ENCODE measurements around the gene PDXK.
"Not testable (repeated sequence)": the region's sequence is repeated elsewhere in the genome, so short reads cannot be mapped to it uniquely, and the experiment has no call there.

Gene PDXK

DNA sequence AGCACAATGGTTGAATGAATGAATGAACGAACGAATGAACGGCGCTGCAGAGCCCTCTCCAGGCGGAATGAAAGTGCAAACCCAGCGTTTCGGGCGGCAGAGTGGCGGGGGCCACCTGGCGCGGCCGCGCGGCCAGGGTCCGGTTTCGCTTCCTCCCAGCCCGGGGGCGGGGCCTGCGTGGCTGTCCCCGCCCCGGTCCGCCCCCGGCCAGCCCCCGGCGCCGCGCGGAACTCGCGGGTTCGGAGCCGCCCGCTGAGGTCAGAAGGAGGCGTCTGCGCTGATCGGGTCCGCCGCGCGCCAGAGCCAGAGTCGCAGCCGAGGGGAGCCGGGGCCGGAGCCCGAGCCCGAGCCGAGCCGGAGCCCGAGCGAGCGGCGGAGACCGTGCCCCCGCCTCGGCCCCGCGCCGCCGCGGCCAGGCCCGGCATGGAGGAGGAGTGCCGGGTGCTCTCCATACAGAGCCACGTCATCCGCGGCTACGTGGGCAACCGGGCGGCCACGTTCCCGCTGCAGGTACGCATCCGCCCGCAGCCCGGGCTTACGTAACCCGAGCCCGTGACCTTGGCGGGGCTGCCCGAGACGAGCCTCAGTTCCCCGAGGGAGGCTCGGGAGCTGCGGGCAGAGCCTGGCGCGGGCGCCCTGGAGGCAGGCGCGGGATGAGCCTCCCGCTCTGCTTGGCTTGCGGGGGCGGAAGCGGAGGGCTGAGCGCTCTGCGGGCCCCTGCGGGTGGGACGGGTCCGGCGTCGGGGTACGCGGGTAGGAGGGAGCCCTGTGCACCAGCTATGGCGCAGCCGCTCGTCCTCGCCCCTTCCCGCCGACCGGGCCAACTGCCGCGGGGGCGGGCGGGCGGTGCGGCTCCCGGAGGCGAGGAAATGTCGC is at the start of gene PDXK:
Gene PDXK (plus strand): TSS at position 258 of the 876 bp plus-strand sequence. CDS start 166 bp downstream, at position 424.
- peak; percentile 65 for DNase-seq (ENCODE audit: low spot score)

DNA sequence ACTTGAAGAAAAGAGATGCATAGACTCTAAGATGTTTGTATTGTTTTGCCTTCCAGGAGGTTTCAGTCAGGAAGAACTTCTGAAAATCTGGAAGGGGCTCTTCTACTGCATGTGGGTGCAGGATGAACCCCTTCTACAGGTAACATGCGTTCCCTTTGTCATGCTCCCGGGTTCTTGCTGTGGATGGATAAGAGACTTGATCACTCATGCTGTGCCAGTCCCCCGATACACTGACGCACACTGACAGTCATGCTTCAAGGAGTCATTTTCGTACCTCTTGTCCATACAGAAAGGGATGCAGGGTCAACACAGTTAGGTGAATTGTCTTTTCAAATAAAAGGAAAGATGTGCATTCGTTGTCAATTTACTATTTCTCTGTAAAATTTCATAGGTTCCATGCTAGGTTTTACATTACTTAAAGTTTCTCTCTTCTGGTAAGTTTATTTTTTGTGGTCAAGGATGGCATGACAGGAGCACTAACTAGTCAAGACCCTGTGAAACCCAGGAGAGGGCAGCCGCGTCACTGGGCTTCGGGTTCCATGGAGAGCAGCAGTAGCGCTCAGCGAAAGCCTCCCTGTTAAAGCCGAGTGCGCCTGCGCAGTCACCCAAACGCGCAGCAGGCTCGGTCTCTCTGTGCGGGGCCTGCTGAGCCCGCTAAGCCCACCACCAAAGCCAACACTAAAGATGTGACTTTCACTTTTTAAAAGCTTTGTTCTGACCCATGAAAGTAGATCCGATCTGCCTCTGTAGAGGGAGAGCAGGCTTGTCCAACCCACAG is 48.9 kb upstream of the PDXK start:
- DNase-seq (ENCODE audit: low spot score) = no peak

DNA sequence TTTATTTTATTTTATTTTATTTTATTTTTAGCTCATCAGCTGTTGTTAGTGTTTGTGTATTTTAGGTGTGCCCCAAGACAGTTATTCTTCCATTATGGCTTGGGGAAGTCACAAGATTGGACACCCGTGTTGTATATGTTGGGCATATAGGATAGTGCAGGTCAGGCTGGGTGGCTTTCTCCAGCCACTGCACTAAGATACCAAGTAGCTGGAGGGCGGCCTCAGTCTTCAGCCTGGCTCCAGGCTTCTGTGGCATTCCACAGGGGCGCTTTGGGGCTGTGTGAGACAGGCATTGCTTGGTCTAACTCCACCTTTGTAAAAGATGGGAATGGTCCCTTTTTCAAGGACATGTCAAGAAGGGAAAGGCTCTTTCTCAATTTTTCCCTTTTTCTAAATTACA is 43.1 kb upstream of the PDXK start:
- DNase-seq (ENCODE audit: low spot score) = no peak

DNA sequence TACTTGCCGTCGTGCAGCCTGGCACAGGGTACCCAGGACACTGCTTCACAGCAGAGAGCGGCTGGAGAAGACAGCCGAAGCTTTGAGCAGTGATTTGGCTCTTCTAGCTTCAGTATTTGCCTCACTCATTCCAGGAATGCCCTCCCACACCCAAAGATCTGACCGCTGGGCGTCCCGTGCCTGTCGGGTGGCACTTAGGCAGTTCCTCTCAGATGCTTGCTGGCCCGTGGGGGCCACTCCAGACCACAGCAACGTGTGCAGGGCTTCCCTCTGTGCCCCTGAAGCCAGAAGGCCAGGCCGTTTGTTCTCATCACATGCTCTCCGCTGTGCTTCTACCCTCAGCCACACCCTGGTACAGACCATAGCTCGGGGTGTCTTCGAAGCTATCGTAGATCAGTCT is 42.5 kb upstream of the PDXK start:
- DNase-seq (ENCODE audit: low spot score) = no peak

DNA sequence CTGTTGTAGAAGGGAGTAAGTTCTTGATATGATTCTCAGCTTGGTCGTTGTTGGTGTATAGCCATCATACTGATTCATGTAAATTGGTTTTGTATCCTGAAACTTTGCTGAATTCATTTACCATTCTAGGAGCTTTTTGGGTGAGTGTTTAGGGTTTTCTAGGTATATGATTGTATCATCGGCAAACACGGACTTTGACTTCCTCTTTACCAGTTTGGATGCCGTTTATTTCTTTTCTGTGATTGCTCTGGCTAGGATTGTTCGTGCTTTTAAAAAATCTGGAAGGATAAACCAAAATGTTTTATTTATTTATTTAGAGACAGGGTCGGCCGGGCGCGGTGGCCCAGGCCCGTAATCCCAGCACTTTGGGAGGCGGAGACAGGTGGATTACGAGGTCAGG is 39.0 kb upstream of the PDXK start:
- no peak for DNase-seq (ENCODE audit: low spot score)

DNA sequence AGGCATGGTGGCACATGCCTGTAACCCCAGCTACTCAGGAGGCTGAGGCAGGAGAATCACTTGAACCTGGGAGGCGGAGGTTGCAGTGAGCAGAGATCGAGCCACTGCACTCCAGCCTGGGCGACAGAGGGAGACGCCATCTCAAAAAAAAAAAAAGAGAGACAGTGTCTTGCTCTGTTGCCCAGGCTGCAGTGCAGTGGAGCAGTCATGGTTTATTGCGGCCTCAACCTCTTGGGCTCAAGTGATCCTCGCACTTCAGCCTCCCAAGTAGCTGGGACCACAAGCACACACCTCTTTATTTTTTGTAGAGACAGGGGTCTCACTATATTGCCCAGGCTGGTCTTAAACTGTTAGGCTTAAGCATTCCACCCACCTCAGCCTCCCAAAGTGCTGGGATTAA is 38.5 kb upstream of the PDXK start:
- DNase-seq (ENCODE audit: low spot score) = not testable (repeated sequence)

DNA sequence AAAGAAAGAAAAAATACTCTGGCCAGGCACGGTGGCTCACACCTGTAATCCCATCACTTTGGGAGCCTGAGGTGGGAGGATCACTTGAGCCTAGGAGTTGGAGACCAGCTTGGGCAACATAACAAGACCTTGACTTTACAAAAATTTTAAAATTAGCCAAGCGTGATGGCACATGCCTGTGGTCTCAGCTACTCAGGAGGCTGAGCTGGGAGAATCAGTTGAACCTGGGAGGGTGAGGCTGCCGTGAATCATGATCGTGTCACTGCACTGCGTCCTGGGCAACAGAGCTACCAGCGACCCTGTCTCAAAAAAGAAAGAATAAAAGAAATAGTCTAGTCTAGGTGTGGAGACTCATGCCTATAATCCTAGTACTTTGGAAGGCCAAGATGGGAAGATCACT is 37.3 kb upstream of the PDXK start:
- DNase-seq (ENCODE audit: low spot score) = no peak

DNA sequence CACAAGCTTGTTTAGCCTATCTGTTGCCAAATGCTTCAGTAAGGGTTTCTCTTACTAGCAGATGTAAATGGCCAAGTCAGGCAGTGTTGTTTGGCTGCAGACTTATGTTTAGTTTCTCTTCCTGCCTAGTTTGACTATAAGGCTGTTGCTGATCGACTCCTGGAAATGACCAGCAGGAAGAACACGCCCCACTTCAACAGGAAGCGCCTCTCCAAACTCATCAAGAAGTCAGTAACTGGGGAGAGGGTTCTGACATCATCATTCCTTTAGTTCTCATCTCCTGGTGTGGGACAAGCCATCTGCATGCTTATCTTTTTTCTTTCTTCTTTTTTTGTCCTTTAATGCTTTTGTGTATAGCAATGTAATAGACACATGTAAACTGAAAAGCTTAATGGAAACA is 34.5 kb upstream of the PDXK start:
- DNase-seq (ENCODE audit: low spot score) = no peak

DNA sequence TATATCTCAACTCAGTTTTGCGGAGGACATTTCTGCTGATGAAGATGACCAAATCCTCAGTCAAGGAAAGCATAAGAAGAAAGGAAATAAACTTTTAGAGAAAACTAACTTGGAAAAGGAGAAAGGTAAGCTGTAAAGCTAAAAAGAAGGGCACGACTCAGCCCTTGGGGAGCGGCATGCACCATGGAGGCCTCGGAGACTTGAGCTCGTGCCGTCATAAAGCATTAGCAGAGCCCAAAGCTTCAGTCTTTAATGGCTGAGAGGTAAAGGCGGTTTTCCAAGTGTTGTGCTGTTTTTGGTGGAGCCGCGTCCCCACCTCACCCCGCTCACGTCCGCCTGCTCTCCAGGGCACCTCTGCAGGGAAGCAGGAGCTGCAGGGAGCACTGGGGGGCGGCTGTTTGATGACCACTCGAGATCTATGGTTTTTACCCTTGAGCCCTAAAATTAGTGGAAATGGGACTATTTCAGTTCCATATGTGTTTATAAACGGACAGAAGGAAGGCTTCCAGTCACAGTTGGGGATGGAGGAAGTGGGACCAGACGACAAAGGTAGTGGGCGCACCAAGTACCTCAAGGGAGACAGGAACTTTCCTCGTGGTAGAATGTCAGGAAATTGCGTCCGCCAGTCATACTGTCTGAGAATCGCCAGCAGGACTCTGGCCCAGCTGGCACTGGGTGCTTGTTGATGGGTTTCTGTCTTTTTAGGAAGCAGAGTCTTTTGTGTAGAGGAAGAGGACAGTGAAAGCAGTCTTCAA is 31.9 kb upstream of the PDXK start:
- no peak for DNase-seq (ENCODE audit: low spot score)

DNA sequence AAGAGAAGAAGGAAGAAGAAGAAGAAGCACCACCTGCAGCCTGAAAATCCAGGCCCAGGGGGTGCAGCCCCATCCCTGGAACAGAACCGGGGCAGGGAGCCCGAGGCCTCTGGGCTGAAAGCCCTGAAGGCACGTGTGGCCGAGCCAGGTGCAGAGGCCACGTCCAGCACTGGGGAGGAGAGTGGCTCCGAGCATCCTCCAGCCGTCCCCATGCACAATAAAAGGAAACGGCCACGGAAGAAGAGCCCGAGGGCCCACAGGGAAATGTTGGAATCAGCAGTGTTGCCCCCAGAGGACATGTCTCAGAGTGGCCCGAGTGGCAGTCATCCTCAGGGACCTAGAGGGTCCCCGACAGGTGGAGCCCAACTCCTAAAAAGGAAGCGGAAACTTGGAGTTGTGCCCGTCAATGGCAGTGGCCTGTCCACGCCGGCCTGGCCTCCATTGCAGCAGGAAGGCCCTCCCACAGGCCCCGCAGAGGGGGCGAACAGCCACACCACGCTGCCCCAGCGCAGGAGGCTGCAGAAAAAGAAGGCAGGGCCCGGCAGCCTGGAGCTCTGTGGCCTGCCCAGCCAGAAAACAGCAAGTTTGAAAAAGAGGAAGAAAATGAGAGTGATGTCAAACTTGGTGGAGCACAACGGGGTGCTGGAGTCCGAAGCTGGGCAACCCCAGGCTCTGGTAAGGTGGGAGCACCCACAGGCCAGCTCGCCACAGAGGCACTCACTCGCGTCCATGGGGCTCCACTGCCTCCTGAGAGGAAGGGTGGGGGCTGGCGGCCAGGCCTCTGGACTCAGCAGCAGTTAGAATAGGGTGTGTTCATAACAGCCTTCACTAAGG is 31.1 kb upstream of the PDXK start:
- no peak for DNase-seq (ENCODE audit: low spot score)

DNA sequence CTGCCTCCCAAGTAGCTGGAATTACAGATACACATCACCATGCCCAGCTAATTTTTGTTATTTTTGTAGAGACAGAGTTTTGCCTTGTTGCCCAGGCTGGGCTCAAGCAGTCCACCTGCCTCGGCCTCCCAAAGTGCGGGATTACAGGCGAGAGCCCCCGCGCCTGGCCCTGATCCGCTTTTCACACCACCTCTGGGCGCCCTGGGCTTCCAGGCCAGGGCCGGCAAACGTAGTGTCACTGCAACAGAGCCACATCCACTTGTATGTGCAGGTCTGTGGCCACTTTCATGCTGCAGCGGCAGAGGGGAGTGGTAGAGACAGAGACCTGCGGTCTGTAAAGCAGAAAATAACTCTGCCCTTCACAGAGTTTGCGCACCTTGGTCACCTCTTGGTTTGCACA is 30.0 kb upstream of the PDXK start:
- DNase-seq (ENCODE audit: low spot score) = no peak

DNA sequence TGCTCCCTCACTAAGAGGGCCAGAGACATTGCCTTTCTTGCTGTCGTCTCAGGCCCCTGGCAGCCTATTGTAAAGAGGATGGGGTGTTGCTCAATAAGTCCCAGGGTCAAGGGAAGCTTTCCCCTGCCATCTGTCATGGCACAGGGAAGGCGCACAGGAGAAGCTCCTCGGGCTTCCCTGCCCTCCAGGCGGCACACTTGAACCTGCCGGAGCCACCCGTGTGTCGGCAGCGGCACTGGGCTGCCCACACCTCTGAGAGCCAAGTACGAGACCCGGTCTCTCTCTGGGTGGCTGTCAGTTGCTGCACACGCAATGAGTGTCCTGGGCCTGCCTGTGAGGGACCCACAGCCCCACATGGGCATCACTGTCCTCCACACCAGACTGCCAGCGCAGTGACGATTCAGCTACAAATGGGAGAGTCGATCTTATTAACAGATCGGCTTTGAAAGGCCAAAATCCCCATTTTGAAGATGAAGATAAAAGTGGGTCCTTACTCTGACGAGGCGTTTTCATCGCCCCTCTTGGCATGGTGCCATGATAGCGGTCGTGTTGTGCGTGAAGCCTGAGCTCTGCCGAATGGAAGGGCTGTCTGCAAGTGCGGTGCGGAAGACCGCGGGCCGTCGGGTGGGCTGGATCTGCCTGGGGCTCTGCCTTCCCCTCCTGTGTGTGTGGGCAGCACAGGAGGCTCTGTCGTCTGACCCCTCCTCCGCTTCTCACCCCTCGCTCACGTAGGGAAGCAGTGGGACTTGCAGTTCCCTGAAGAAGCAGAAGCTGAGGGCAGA is 29.2 kb upstream of the PDXK start:
- no peak for DNase-seq (ENCODE audit: low spot score)

DNA sequence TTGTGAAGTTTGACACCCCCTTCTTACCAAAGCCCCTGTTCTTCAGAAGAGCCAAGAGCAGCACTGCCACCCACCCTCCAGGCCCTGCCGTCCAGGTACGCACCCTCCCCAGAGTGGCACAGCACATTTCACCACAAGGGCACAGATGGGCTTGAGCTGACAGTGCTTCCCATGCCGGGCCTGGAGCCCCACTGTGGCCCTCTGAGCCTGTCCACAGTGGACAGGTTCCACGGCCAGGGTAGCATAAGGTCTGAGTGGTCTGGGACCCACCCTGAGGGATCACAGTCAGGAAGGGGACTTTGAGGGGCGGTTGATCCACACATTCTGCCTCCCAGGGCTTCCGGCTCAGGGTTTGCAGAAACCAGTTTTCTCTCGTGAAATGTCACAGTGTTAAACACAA is 28.6 kb upstream of the PDXK start:
- no peak for DNase-seq (ENCODE audit: low spot score)

DNA sequence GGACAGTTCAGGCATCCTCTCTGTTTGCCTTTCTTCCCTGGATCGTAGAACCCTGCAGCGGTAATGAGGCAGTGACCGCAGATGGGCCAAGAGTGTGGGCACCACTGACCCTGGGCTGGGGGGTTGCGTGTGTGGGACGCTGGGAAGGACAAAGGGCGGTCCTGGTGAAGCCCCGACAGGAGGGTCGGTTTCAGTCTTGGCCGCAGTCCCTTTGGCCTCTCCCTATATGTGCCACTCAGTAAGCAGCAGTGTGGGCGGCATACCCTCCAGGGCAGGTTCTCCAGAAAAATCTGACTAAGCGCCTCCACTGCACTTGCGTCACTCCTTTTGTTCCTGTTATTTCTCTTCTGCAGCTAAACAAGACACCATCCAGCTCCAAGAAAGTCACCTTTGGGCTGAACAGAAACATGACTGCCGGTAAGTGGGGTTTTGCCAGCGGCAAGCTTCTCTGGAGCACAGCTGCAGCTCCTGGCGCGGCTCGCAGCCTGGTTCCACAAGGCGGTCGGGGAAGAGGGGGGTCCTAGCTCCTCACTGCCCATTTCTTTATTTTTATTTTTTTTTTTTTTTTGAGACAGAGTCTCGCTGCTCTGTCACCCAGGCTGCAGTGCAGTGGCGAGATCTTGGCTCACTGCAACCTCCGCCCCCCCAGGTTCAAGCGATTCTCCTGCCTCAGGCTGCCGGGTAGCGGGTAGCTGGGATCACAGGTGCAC is 27.7 kb upstream of the PDXK start:
- DNase-seq (ENCODE audit: low spot score) = no peak

DNA sequence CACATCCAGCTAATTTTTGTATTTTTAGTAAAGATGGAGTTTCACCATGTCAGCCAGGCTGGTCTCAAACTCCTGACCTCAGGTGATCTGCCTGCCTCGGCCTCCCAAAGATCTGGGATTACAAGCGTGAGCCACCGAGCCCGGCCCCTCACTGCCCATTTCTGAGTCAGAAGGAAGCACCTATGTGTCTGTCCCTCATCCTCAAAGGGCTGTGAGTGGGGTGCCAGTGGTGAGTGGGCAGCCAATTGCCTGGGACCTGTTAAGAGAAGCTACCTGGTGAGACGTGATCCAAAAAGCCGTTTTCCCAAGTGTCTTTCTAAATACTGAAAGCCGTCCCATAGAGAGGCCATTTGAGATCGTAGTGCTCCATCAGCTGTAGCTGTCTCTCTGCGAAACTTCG is 27.1 kb upstream of the PDXK start:
- DNase-seq (ENCODE audit: low spot score) = no peak

DNA sequence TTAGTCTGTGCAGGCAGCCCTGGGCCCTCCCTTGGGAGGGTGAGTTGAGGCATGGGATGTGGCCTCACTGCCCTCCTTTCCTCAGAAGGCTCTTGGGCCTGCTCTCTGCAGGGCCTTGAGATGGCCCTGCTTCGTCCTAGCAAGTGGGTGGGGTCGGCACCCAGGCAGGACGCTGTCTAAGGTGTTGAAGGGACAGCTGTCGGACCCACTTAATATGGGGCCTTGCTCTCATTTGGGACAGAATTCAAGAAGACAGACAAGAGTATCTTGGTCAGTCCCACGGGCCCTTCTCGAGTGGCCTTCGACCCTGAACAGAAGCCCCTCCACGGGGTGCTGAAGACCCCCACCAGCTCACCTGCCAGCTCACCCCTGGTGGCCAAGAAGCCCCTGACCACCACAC is 26.0 kb upstream of the PDXK start:
- no peak for DNase-seq (ENCODE audit: low spot score)

DNA sequence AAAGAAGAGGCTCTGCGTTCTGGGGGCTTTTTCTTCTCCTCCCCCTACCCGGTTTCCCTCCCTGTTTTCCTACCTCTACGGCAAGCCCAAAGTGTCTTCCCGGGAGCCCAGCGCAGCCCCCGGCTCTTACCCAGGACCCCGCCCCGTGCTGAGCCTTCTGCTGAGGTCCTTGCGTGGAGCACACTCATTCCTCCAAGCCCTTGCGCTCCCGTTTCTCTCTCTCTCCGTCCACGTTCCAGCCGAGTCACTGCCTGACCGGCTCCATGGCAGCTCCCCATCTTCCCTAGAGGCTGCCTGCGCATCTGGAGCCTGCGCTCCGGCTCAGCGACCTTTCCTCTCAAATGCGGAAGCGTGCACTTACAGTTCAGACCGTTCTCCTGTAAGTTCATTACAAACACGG is 24.9 kb upstream of the PDXK start:
- DNase-seq (ENCODE audit: low spot score) = no peak

DNA sequence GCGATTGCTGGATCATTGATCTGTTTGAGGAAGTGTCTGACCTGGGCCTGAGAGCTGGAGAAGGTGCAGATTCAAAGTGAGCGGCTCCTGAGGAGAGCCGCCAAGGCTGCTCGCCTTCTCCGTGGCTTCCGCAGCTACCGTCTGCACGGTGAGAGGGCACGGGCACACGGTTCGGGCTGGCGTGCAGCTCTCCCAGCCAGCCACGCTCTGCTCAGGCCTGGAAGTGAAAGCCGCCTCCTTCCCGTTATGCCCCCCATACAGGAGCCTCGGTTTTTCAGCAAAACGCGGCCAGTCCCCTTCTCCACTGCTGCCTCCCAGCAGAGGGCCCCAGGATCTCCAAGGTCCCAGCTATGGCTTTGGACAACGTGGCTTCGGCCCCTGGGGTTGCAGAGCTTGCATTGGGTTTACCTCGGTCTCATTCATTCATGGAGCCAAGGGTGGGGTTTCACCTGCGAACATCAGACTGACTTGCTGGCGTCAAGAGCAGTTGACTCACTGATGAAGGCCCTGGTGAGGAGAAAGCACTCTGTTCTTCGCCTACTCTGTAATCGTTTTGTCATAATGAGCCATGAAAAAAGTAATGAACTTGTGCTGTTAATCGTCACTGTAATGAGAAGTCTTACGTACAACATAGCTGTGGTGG is 24.4 kb upstream of the PDXK start:
- no peak for DNase-seq (ENCODE audit: low spot score)

DNA sequence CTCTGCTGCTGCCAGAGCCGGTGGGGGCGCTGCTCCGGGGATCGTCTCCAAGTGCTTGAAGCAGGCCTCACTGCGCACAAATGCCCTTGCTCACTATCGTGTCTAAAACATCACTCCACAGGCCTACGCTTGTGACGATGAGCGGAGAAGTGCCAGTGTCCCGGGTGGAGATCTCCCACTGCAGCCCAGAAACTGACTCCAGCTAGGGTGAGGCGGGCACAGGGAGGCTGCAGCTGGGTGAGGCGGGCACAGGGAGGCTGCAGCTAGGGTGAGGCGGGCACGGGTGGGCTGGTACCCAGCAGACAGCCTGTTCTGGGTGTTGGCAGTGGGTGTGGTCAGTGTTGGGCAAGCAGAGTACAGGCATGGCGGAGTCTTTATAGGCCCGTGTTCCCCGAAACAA is 22.7 kb upstream of the PDXK start:
- no peak for DNase-seq (ENCODE audit: low spot score)
